ENCODE results near the gene OASL.

OASL gene

DNA sequence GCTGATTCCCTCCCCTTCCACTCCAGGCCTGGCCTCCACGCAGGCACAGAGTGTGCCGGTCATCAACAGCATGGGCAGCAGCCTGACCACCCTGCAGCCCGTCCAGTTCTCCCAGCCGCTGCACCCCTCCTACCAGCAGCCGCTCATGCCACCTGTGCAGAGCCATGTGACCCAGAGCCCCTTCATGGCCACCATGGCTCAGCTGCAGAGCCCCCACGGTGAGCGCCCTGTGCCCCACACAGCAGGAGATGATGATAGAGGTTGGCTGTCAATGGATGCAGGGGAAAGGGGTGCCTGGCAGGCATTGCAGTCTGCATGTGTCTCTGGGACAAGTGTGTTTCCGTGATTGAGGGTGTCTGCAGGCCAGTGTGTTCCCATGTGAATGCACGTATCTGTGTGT, 41.6 kb downstream of the OASL start:
- H3K4me1 ChIP-seq (ENCODE audit: insufficient read depth, low read length) = no peaks in the 10 kb centered on the region
- H3K9ac ChIP-seq (ENCODE audit: low read depth, low read length) = no peak overlapping the region
- no peaks in the 10 kb centered on the region for H3K9me3 ChIP-seq (ENCODE audit: insufficient read depth, low read depth, low read length)
- WGBS = 86% methylated on average over 9 of the region's 9 CpGs
- H3K27ac ChIP-seq (ENCODE audit: low read depth, low read length) = no peak overlapping the region
- no peaks in the 10 kb centered on the region for H3K27me3 ChIP-seq (ENCODE audit: insufficient read depth, low read length)
- H3K4me3 ChIP-seq (ENCODE audit: low read length) = no peak overlapping the region
- peaks cover 6% of the 10 kb centered on the region for H3K36me3 ChIP-seq (ENCODE audit: insufficient read depth, low read length)

DNA sequence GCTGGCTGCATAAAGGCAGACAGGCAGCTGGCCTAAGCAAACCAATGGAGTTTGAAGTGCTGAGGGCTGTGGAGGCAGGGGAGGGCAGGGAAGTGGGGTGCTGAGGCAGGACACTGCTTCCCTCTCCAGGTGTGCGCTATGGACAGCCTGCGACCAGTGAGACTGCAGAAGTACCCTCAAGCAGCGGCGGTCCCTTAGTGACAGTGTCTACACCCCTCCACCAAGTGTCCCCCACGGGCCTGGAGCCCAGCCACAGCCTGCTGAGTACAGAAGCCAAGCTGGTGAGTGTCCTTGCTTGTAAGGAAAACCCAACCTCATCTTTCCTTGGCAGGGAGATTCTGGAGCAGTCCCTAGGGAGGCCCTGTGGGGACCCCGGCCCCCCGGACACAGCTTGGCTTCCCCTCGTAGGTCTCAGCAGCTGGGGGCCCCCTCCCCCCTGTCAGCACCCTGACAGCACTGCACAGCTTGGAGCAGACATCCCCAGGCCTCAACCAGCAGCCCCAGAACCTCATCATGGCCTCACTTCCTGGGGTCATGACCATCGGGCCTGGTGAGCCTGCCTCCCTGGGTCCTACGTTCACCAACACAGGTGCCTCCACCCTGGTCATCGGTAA, 42.8 kb downstream of the OASL start:
- no peaks in the 10 kb centered on the region for H3K4me1 ChIP-seq (ENCODE audit: insufficient read depth, low read length)
- WGBS = 93% methylated on average over 11 of the region's 11 CpGs
- H3K9ac ChIP-seq (ENCODE audit: low read depth, low read length) = no peak overlapping the region
- H3K27ac ChIP-seq (ENCODE audit: low read depth, low read length) = no peak overlapping the region
- H3K9me3 ChIP-seq (ENCODE audit: insufficient read depth, low read depth, low read length) = no peaks in the 10 kb centered on the region
- H3K36me3 ChIP-seq (ENCODE audit: insufficient read depth, low read length) = no peaks in the 10 kb centered on the region
- H3K4me3 ChIP-seq (ENCODE audit: low read length) = no peak overlapping the region
- no peaks in the 10 kb centered on the region for H3K27me3 ChIP-seq (ENCODE audit: insufficient read depth, low read length)

DNA sequence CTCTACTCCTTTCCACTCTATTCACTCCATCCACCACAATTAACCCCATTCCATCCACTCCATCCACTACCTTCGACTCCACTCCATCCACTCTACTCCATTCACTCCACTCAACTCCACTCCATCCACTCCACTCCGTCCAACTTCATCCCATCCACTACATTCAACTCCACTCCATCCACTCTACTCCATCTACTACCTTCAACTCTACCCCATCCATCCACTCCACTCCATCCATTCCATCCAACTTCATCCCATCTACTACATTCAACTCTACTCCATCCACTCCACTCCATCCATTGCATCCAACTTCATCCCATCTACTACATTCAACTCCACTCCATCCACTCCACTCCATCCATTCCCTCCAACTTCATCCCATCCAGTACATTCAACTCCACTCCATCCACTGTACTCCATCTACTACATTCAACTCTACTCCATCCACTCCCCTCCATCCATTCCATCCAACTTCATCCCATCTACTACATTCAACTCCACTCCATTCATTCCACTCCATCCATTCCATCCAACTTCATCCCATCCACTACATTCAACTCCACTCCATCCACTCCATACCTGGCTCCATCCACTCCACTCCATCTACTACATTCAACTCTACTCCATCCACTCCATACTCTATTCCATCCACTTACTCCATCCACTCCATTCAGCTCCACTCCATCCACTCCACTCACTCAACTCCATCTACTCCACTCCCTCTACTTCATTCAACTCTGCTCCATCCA, 44.3 kb downstream of the OASL start:
- Histone ChIP-seq H3K4me1 (ENCODE audit: insufficient read depth, low read length) (no peaks in the 10 kb centered on the region), H3K27ac (ENCODE audit: low read depth, low read length) (no peak overlapping the region), H3K36me3 (ENCODE audit: insufficient read depth, low read length) (no peaks in the 10 kb centered on the region), H3K4me3 (ENCODE audit: low read length) (no peak overlapping the region), H3K9me3 (ENCODE audit: insufficient read depth, low read depth, low read length) (no peaks in the 10 kb centered on the region), H3K27me3 (ENCODE audit: insufficient read depth, low read length) (no peaks in the 10 kb centered on the region), H3K9ac (ENCODE audit: low read depth, low read length) (no peak overlapping the region)
- WGBS = 92% methylated on average over 2 of the region's 2 CpGs

DNA sequence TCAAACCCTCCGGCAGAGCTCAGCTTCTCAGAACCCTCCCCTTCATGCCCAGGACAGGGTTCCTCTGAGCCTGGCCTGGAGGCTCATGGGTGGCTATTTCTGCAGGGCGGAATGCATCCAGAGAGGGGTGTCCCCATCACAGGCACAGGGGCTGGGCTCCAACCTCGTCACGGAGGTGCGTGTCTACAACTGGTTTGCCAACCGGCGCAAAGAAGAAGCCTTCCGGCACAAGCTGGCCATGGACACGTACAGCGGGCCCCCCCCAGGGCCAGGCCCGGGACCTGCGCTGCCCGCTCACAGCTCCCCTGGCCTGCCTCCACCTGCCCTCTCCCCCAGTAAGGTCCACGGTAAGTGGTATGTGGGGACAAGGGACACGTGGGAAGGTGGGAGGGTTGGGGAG, 45.0 kb downstream of the OASL start:
- H3K9ac ChIP-seq (ENCODE audit: low read depth, low read length) = no peak overlapping the region
- 95% methylated on average over 13 of the region's 15 CpGs for WGBS
- H3K27me3 ChIP-seq (ENCODE audit: insufficient read depth, low read length) = no peaks in the 10 kb centered on the region
- H3K4me1 ChIP-seq (ENCODE audit: insufficient read depth, low read length) = no peaks in the 10 kb centered on the region
- no peaks in the 10 kb centered on the region for H3K9me3 ChIP-seq (ENCODE audit: insufficient read depth, low read depth, low read length)
- no peak overlapping the region for H3K27ac ChIP-seq (ENCODE audit: low read depth, low read length)
- H3K36me3 ChIP-seq (ENCODE audit: insufficient read depth, low read length) = no peaks in the 10 kb centered on the region
- H3K4me3 ChIP-seq (ENCODE audit: low read length) = no peak overlapping the region

DNA sequence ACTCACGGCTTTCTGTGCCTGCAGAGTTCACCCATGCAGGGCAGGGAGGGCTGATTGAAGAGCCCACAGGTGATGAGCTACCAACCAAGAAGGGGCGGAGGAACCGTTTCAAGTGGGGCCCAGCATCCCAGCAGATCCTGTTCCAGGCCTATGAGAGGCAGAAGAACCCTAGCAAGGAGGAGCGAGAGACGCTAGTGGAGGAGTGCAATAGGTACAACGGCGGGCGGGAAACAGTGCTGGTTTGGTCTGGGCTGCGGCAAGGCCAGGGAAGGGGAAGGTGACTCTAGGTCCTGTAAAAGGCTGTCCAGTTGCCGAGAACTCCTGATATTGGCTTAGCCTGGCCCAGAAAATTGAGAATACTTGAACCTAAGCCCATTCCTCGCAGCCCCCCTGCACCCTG, 45.5 kb downstream of the OASL start:
- H3K4me3 ChIP-seq (ENCODE audit: low read length) = no peak overlapping the region
- no peaks in the 10 kb centered on the region for H3K9me3 ChIP-seq (ENCODE audit: insufficient read depth, low read depth, low read length)
- H3K27me3 ChIP-seq (ENCODE audit: insufficient read depth, low read length) = no peaks in the 10 kb centered on the region
- H3K27ac ChIP-seq (ENCODE audit: low read depth, low read length) = no peak overlapping the region
- H3K4me1 ChIP-seq (ENCODE audit: insufficient read depth, low read length) = no peaks in the 10 kb centered on the region
- WGBS = 90% methylated on average over 11 of the region's 11 CpGs
- no peak overlapping the region for H3K9ac ChIP-seq (ENCODE audit: low read depth, low read length)
- no peaks in the 10 kb centered on the region for H3K36me3 ChIP-seq (ENCODE audit: insufficient read depth, low read length)

DNA sequence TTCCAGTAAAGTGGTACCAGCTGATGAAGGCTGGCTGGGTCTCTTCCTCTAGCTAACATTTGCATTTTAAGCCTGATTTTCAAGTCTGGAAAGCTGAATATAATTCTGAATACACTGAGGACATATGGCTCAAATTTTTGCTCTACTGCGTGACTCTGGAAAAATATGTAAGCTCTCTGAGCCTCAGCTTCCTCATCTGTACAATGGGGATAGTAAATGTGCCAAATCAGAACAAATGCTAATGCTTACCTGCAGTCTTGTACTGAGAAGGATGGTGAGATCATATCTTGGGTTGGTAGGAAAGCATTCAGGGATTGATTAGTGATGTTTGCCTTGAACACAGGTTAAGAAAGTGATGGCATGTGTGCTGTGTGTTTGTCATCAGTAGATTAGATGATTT, 46.1 kb downstream of the OASL start:
- Histone ChIP-seq H3K4me3 (ENCODE audit: low read length) (no peak overlapping the region), H3K27me3 (ENCODE audit: insufficient read depth, low read length) (no peaks in the 10 kb centered on the region), H3K4me1 (ENCODE audit: insufficient read depth, low read length) (no peaks in the 10 kb centered on the region), H3K27ac (ENCODE audit: low read depth, low read length) (no peak overlapping the region), H3K9me3 (ENCODE audit: insufficient read depth, low read depth, low read length) (no peaks in the 10 kb centered on the region), H3K9ac (ENCODE audit: low read depth, low read length) (no peak overlapping the region), H3K36me3 (ENCODE audit: insufficient read depth, low read length) (no peaks in the 10 kb centered on the region)
- WGBS = 91% methylated on average over 1 of the region's 1 CpG

DNA sequence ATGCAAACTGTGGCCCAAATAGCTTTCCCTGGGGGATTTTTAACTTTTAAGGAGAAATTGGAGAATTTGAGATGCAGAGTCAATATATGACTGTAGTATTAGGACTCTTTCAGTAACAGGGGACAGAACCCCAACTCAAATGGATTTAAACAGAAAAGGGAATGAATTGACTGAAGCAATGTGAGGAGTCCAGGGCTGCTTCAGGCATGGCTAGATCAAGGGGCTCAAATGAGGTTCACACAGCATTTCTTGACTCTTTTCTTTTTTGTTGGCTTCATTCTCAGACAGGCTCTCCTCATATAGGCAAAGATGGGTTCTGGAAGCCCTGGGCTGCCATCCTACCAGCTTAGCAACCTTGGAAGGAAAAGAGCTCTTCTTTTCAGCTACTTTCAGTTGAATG, 47.1 kb downstream of the OASL start:
- Histone ChIP-seq H3K36me3 (ENCODE audit: insufficient read depth, low read length) (no peaks in the 10 kb centered on the region), H3K27me3 (ENCODE audit: insufficient read depth, low read length) (no peaks in the 10 kb centered on the region), H3K4me3 (ENCODE audit: low read length) (no peak overlapping the region), H3K27ac (ENCODE audit: low read depth, low read length) (no peak overlapping the region), H3K9me3 (ENCODE audit: insufficient read depth, low read depth, low read length) (no peaks in the 10 kb centered on the region), H3K9ac (ENCODE audit: low read depth, low read length) (no peak overlapping the region), H3K4me1 (ENCODE audit: insufficient read depth, low read length) (no peaks in the 10 kb centered on the region)

DNA sequence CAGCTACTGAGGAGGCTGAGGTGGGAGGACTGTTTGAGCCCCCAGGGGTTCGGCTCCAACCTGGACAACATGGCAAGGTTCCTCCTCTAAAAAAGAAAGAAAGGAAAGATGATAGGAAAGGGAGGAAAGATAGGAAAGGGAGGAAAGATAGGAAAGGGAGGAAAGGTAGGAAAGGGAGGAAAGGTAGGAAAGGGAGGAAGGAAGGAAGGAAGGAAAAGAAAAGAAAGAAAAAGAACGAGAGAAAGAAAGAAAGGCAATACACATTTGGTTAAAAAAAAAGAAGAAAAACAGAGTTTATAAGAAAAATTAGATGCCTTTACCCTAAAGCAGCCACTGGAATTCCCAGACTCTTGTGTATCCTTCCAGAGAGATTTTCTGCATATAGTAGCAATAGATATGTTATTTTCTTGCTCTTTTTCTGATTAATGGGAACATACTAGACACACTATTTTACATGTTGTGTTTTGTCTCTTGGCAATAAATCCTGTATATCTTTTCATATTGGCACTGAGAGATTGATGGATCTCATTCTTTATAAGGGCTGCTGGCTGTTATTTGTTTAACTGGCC, 48.5 kb downstream of the OASL start:
- H3K9me3 ChIP-seq (ENCODE audit: insufficient read depth, low read depth, low read length) = no peaks in the 10 kb centered on the region
- H3K4me3 ChIP-seq (ENCODE audit: low read length) = no peak overlapping the region
- H3K27me3 ChIP-seq (ENCODE audit: insufficient read depth, low read length) = no peaks in the 10 kb centered on the region
- no peaks in the 10 kb centered on the region for H3K36me3 ChIP-seq (ENCODE audit: insufficient read depth, low read length)
- no peak overlapping the region for H3K9ac ChIP-seq (ENCODE audit: low read depth, low read length)
- 83% methylated on average over 2 of the region's 2 CpGs for WGBS
- no peak overlapping the region for H3K27ac ChIP-seq (ENCODE audit: low read depth, low read length)
- no peaks in the 10 kb centered on the region for H3K4me1 ChIP-seq (ENCODE audit: insufficient read depth, low read length)

DNA sequence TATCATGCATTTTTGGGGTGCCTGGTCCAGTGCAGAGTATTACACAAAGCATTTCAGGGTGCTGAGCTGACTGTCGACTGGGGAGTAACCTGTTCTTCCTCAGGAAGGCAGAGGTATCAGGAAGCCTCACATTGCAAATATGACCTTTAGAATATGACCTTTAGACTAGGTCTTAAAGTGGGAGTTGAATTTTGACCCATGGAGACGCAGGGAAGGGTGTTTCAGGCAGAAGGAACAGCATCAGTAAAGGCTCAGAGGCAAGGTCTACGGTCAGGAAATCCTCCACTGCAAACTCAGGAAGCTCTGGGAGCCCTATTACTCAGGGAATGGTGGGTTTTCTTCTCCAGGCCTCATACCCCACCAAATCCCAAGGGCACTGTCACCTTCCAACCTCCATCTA, 49.4 kb downstream of the OASL start:
- Histone ChIP-seq H3K4me3 (ENCODE audit: low read length) (no peak overlapping the region), H3K4me1 (ENCODE audit: insufficient read depth, low read length) (no peaks in the 10 kb centered on the region), H3K27me3 (ENCODE audit: insufficient read depth, low read length) (no peaks in the 10 kb centered on the region), H3K27ac (ENCODE audit: low read depth, low read length) (no peak overlapping the region), H3K9ac (ENCODE audit: low read depth, low read length) (no peak overlapping the region), H3K36me3 (ENCODE audit: insufficient read depth, low read length) (no peaks in the 10 kb centered on the region), H3K9me3 (ENCODE audit: insufficient read depth, low read depth, low read length) (no peaks in the 10 kb centered on the region)
- WGBS = 90% methylated on average over 3 of the region's 3 CpGs

DNA sequence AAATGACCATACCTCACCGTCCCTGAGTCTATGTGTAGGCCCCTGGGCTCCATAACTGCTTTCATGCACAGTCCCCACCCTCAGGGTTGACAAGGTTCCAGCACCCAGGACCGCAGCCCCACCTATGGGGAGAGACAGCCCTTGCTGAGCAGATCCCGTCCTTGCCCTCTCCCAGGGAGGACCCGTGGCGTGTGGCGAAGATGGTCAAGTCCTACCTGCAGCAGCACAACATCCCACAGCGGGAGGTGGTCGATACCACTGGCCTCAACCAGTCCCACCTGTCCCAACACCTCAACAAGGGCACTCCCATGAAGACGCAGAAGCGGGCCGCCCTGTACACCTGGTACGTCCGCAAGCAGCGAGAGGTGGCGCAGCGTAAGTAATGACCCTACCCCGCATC, 50.4 kb downstream of the OASL start:
- no peak overlapping the region for H3K9ac ChIP-seq (ENCODE audit: low read depth, low read length)
- 93% methylated on average over 17 of the region's 17 CpGs for WGBS
- H3K4me3 ChIP-seq (ENCODE audit: low read length) = no peak overlapping the region
- H3K27ac ChIP-seq (ENCODE audit: low read depth, low read length) = no peak overlapping the region
- no peaks in the 10 kb centered on the region for H3K9me3 ChIP-seq (ENCODE audit: insufficient read depth, low read depth, low read length)
- 0 out of 2 replicates have a peak, but pooled peaks cover 5% of the 10 kb centered on the region for H3K4me1 ChIP-seq (ENCODE audit: insufficient read depth, low read length)
- H3K36me3 ChIP-seq (ENCODE audit: insufficient read depth, low read length) = no peaks in the 10 kb centered on the region
- H3K27me3 ChIP-seq (ENCODE audit: insufficient read depth, low read length) = no peaks in the 10 kb centered on the region

DNA sequence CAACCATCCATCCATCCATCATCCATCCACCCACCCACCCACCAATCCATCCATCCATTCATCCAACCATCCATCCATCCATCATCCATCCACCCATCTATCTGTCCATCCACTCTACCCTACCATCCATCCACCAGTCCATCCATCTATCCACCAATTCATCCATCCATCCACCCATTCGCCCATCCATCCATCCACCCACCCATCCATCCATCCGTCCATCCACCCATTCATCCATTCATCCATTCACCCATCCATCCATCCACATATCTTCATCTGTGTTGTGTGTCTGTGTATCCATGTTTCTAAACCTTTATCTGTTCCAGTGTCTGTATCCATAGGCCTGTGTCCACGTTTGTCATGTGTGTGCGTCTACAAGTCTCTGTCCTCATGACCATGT, 50.8 kb downstream of the OASL start:
- no peak overlapping the region for H3K4me3 ChIP-seq (ENCODE audit: low read length)
- no peaks in the 10 kb centered on the region for H3K9me3 ChIP-seq (ENCODE audit: insufficient read depth, low read depth, low read length)
- H3K9ac ChIP-seq (ENCODE audit: low read depth, low read length) = no peak overlapping the region
- H3K36me3 ChIP-seq (ENCODE audit: insufficient read depth, low read length) = no peaks in the 10 kb centered on the region
- H3K27ac ChIP-seq (ENCODE audit: low read depth, low read length) = no peak overlapping the region
- H3K4me1 ChIP-seq (ENCODE audit: insufficient read depth, low read length) = 0 out of 2 replicates have a peak, but pooled peaks cover 5% of the 10 kb centered on the region
- WGBS = 83% methylated on average over 4 of the region's 4 CpGs
- H3K27me3 ChIP-seq (ENCODE audit: insufficient read depth, low read length) = no peaks in the 10 kb centered on the region

Measured in HUES64 (cell line).